Spleen (tissue), 7 donors: ENCODE data around the gene ADCY2.

ENCODE experiments used
- CTCF ChIP-seq, 11 experiments: fragments of 200-600 bp in 7 of 11; fragments of 450-650 bp in 4 of 11; sonication (generic) in 4 of 11; IDR thresholded peaks in 8 of 11; conservative IDR thresholded peaks in 3 of 11; 1 replicate in 7 of 11; 2 replicates in 4 of 11; pipeline versions ENCODE4 v1.4.0 to v1.8.0; 2016 to 2021; ENCODE audit warnings: antibody characterized with exemption in 11 of 11, inconsistent platforms in 4 of 11, mild to moderate bottlenecking in 1 of 11
- POLR2A ChIP-seq, 3 donors: fragments of 450-650 bp; IDR thresholded peaks; one replicate each; pipeline ENCODE4 v1.5.1; 2017; ENCODE audit warnings: antibody characterized with exemption in 3 of 3, mild to moderate bottlenecking in 1 of 3
- donor health status: DM: no; HTN: no; CAD: no; lungs with moderate emphysema.
- donor health status: DM: no; HTN: no; CAD: no.
- donor health status: DM: no; HTN: no; CAD: no.

DNA sequence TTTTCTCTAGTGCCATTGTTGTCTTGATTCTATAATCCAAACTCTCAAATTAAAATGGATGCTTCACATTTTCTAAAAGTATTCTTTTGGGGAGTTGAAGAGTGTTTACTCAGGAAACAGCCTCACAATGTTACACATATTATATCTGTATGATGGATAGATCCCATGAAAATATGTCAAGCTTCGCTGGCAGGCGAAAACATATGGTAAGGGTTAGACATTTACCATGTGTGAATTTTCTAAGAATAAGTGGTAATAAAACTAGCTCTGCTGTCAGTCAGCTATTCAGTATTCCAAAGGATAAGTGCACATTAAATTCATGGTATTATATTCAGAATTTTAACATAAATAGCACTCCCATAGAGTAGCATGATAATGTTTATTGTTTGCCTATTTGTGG, 13.3 kb upstream of the ADCY2 start:
- TF ChIP-seq CTCF (IDR thresholded peaks at IDR 0.05 in 8 of 11, conservative IDR thresholded peaks at IDR 0.05 in 3 of 11) (no peak), POLR2A (IDR thresholded peaks at IDR 0.05) (no peak)
